Small intestine (tissue), 7 donors: ENCODE results near the gene AOC2. TPM values are rescaled to one million over a fixed set of nuclear protein-coding genes. Genes with fewer than 3 reads are reported as not detected.
"Not testable (repeated sequence)": the region's sequence is repeated elsewhere in the genome, so short reads cannot be mapped to it uniquely, and the experiment has no call there.

Source experiments
- DNase-seq, 2 donors: peaks; one replicate each; pipeline versions ENCODE4 v3.0.0 to v3.0.0-alpha.2; 2013
- FAIRE-seq: peaks from 2 replicates; lab custom pipeline; 2012; peaks lifted over from hg19 to GRCh38; lab: Jason Lieb, UNC
- H3K27ac ChIP-seq, 3 donors: one replicate each; pipeline ENCODE4 v1.5.1; 2013; ENCODE audit warnings: low read length in 2 of 3, mild to moderate bottlenecking in 2 of 3, control low read depth in 1 of 3, inconsistent platforms in 1 of 3, low read depth in 1 of 3, moderate library complexity in 1 of 3
- H3K27me3 ChIP-seq, 3 donors: one replicate each; pipeline ENCODE4 v1.6.1; 2013; ENCODE audit warnings: low read length in 3 of 3, inconsistent platforms in 1 of 3; ENCODE audit not compliant: control insufficient read depth in 3 of 3, insufficient read depth in 3 of 3
- H3K36me3 ChIP-seq, 3 donors: one replicate each; pipeline ENCODE4 v1.6.1; 2013; ENCODE audit warnings: low read length in 3 of 3, inconsistent platforms in 1 of 3, low read depth in 1 of 3, mild to moderate bottlenecking in 1 of 3, moderate library complexity in 1 of 3; ENCODE audit not compliant: control insufficient read depth in 3 of 3, insufficient read depth in 2 of 3
- H3K4me1 ChIP-seq, 3 donors: one replicate each; pipeline ENCODE4 v1.6.1; 2013; ENCODE audit warnings: low read length in 2 of 3, inconsistent platforms in 1 of 3, low read depth in 1 of 3, mild to moderate bottlenecking in 1 of 3, moderate library complexity in 1 of 3; ENCODE audit not compliant: control insufficient read depth in 3 of 3, insufficient read depth in 2 of 3
- H3K4me3 ChIP-seq, 3 donors: one replicate each; pipeline ENCODE4 v1.5.1; 2013; ENCODE audit warnings: low read length in 3 of 3, control low read depth in 1 of 3, inconsistent platforms in 1 of 3, low read depth in 1 of 3, mild to moderate bottlenecking in 1 of 3, moderate library complexity in 1 of 3
- H3K9me3 ChIP-seq, 2 donors: one replicate each; pipeline ENCODE4 v1.6.1; 2013; ENCODE audit warnings: low read depth in 1 of 2, low read length in 1 of 2; ENCODE audit not compliant: control insufficient read depth in 2 of 2, insufficient read depth in 1 of 2
- WGBS, 3 donors: extraction: QIAGEN DNeasy Blood & Tissue Kit; methylation state at CpG; one replicate each; pipeline ENCODE4 v1.1.7; 2013; 5-methylcytosine and 5-hydroxymethylcytosine counted together
- polyA plus RNA-seq, 4 donors: library from polyadenylated mRNA; stranded (reverse) in 3 of 4; unstranded in 1 of 4; fragments of 200-250 nt in 3 of 4; fragments of 120-200 nt in 1 of 4; gene quantifications; one replicate each; pipeline versions ENCODE4 v1.2.1 to v1.2.3, GENCODE V29; 2013
- donor health status: healthy with polysubstance abuse.
- donor health status: control.
- donor health status: control.
- donor health status: Bipolar disorder and iron deficiency.
- donor health status: healthy.

The AOC2 gene
- polyA plus RNA-seq, 4 donors: 0.54 to 1.3 (median 0.89) TPM

DNA sequence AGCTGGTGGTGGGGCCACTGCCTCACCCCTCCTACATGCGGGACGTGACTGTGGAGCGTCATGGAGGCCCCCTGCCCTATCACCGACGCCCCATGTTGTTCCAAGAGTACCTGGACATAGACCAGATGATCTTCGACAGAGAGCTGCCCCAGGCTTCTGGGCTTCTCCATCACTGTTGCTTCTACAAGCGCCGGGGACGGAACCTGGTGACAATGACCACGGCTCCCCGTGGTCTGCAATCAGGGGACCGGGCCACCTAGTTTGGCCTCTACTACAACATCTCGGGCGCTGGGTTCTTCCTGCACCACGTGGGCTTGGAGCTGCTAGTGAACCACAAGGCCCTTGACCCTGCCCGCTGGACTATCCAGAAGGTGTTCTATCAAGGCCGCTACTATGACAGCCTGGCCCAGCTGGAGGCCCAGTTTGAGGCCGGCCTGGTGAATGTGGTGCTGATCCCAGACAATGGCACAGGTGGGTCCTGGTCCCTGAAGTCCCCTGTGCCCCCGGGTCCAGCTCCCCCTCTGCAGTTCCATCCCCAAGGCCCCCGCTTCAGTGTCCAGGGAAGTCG is 23.4 kb downstream of the AOC2 start:
- not testable (repeated sequence) for H3K4me3 ChIP-seq, FAIRE-seq, H3K36me3 ChIP-seq, DNase-seq, H3K27ac ChIP-seq, H3K27me3 ChIP-seq
- Histone ChIP-seq H3K4me1 (peaks cover 3 to 19% (median 4%) of the 10 kb centered on the region in 3 donors), H3K9me3 (peaks cover 0 to 16% of the 10 kb centered on the region in 2 donors)
- 92 to 93% (median 92%) methylated on average over 17 to 21 of the region's 21 CpGs for WGBS, 3 donors

- Histone ChIP-seq H3K27ac (no peak overlapping the region), H3K9me3 (peaks cover 0 to 16% of the 10 kb centered on the region in 2 donors), H3K4me3 (no peak overlapping the region), H3K27me3 (no peaks in the 10 kb centered on the region), H3K4me1 (peaks cover 3 to 19% (median 4%) of the 10 kb centered on the region in 3 donors), H3K36me3 (no peaks in the 10 kb centered on the region)
- WGBS, 3 donors: 94 to 98% (median 96%) methylated on average over 12 of the region's 12 CpGs
- FAIRE-seq: no peak
- no peak for DNase-seq
Observed at GRCh38 chr17:42868338-42868737, 24.0 kb downstream of the AOC2 start.

DNA sequence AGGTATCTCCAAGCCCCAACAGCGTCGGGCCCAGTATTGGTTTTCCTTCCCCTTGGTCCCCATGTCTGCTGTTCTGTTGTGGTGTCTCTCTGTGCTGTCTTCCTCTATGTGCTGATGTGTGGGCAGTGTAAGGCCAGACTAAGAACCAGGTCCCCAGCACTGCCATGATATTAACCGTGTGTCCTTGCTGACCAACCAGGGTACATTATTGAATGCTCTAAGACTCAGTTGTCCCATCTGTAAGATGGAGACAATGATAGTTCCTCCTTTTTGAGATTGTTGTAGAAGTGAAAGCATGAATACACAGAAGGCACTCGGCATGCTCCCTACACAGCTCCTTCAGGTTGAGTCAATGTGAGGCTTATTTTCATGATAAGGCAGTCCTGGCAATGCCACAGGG is 27.3 kb downstream of the AOC2 start:
- DNase-seq (peak in 1 of 2 donors; percentile 28), FAIRE-seq (no peak)
- WGBS, 3 donors: 80 to 90% (median 84%) methylated on average over 4 of the region's 4 CpGs
- Histone ChIP-seq H3K9me3 (peaks cover 0 to 16% of the 10 kb centered on the region in 2 donors), H3K27ac (peak overlapping the region in 1 of 3 donors; percentile 19), H3K4me3 (no peak overlapping the region), H3K4me1 (peaks cover 0 to 14% (median 4%) of the 10 kb centered on the region in 3 donors), H3K27me3 (no peaks in the 10 kb centered on the region), H3K36me3 (no peaks in the 10 kb centered on the region)

DNA sequence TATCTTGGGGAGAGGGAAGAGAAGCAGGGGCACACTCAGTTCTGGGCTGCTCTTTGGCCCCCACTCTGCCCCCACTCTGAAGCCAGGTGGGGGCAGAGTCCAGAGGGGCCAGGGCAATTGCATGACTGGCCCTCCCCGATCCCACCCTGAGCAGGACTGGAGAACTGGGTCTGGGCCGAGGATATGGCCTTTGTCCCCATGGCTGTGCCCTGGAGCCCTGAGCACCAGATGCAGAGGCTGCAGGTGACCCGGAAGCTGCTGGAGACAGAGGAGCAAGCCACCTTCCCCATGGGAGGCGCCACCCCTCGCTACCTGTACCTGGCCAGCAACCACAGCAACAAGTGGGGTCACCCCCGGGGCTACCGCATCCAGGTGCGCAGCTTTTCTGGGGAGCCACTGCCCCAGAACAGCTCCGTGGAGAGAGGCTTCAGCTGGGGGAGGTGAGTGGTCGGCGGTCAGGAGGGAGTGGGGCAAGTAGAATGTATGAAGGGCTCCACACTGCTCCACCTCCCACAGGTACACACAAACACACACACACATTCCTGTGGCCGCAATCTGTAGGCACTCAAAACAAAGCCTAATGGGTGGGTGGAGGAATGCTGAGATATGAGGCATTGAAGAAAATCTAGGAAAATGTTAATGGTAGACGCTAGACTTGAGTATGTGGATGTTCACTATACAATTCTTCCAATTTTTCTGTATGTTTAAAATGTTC is 28.0 kb downstream of the AOC2 start:
- FAIRE-seq (no peak), DNase-seq (peak; percentile 40 to 45)
- WGBS, 3 donors: 73 to 88% (median 79%) methylated on average over 12 to 13 of the region's 13 CpGs
- Histone ChIP-seq H3K27ac (peak overlapping the region in 1 of 3 donors; percentile 19), H3K9me3 (peaks cover 0 to 16% of the 10 kb centered on the region in 2 donors), H3K4me3 (no peak overlapping the region), H3K4me1 (peaks cover 0 to 7% (median 4%) of the 10 kb centered on the region in 3 donors), H3K36me3 (no peaks in the 10 kb centered on the region), H3K27me3 (no peaks in the 10 kb centered on the region)

GRCh38 chr17:42873315-42873714 is 28.9 kb downstream of the AOC2 start:
- FAIRE-seq (no peak), DNase-seq (no peak)
- Histone ChIP-seq H3K36me3 (no peaks in the 10 kb centered on the region), H3K27ac (no peak overlapping the region), H3K27me3 (no peaks in the 10 kb centered on the region), H3K9me3 (peaks cover 0 to 16% of the 10 kb centered on the region in 2 donors), H3K4me3 (no peak overlapping the region), H3K4me1 (peaks cover 0 to 14% (median 4%) of the 10 kb centered on the region in 3 donors)
- WGBS, 3 donors: 83 to 92% (median 91%) methylated on average over 6 of the region's 6 CpGs

- not testable (repeated sequence) for H3K27me3 ChIP-seq, DNase-seq, H3K4me3 ChIP-seq, FAIRE-seq, H3K36me3 ChIP-seq, H3K27ac ChIP-seq
- WGBS, 3 donors: 79 to 92% (median 90%) methylated on average over 5 to 9 of the region's 12 CpGs
- H3K9me3 ChIP-seq: peaks cover 0 to 16% of the 10 kb centered on the region in 2 donors
- peaks cover 0 to 22% (median 6%) of the 10 kb centered on the region in 3 donors for H3K4me1 ChIP-seq
Observed at GRCh38 chr17:42873932-42874695, 29.7 kb downstream of the AOC2 start.

GRCh38 chr17:42877037-42877436 is 32.7 kb downstream of the AOC2 start:
- FAIRE-seq (no peak), DNase-seq (no peak)
- H3K4me1 ChIP-seq: peaks cover 0 to 19% (median 5%) of the 10 kb centered on the region in 3 donors
- no peak overlapping the region for H3K27ac ChIP-seq
- no peaks in the 10 kb centered on the region for H3K36me3 ChIP-seq
- H3K4me3 ChIP-seq: no peak overlapping the region
- H3K27me3 ChIP-seq: no peaks in the 10 kb centered on the region
- 95 to 99% (median 95%) methylated on average over 10 of the region's 10 CpGs for WGBS, 3 donors
- H3K9me3 ChIP-seq: no peaks in the 10 kb centered on the region
